ENCODE data around the gene FNBP1. TPM values are rescaled to one million over a fixed set of nuclear protein-coding genes. Genes with fewer than 3 reads are reported as not detected.
A peak's percentile ranks its signal among the peaks of the same experiment; 100 is the strongest.

FNBP1 gene
- total and polyA plus RNA-seq, 2 of the 13 experiments (the other 11 are each of a cell fraction or from before 2014, with no cell fraction given), result 5.4 to 19.5 TPM

DNA sequence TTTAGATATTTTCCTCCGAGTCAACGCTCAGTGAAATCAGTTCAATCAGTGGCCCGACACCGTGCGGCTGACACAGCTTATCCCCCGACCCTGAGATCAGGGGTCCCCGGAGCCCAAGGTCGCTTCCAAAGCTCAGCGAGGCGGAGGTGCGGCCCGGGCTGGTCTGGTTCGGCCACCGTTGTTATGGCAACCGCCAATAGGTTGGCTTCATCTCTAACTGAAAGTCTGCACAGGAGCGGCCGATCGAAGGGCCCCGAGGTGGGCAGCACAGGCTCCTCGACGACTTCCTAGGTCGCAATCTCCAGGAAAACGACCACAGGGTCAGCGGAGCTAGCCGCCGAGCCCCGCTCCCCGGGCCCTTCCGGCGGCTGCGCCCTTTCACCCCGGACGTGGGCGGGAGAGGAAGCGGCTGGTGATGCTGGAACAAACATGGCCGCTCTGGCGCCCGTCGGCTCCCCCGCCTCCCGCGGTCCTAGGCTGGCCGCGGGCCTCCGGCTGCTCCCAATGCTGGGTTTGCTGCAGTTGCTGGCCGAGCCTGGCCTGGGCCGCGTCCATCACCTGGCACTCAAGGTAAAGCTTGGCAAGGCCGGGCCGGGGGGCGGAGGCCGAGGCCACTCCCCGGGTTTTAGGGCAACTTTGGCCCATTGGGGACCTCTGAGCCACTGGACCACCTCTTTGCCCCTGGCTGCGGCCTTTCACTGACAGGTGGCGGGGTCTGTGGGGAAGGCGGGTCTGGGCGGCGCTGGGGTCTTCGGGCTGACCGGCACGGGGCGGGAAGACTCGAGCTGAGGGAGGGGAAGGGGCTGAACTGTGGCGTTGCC is 10.7 kb upstream of the FNBP1 start, which contains the start of gene GPR107 (continued):
- TF ChIP-seq, protein P1, sequence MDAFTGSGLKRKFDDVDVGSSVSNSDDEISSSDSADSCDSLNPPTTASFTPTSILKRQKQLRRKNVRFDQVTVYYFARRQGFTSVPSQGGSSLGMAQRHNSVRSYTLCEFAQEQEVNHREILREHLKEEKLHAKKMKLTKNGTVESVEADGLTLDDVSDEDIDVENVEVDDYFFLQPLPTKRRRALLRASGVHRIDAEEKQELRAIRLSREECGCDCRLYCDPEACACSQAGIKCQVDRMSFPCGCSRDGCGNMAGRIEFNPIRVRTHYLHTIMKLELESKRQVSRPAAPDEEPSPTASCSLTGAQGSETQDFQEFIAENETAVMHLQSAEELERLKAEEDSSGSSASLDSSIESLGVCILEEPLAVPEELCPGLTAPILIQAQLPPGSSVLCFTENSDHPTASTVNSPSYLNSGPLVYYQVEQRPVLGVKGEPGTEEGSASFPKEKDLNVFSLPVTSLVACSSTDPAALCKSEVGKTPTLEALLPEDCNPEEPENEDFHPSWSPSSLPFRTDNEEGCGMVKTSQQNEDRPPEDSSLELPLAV (CRISPR knock-in tag; conservative IDR thresholded peaks at IDR 0.05; ENCODE audit: low read depth), result no peak
- TF ChIP-seq ZSCAN9 (CRISPR knock-in tag; IDR thresholded peaks at IDR 0.05; ENCODE audit: borderline replicate concordance) (no peak), ZBTB20 (CRISPR knock-in tag; IDR thresholded peaks at IDR 0.05; ENCODE audit: borderline replicate concordance, low read depth) (peak; percentile 35; the same call in 1 of the 2 replicates), SIX1 (CRISPR knock-in tag; IDR thresholded peaks at IDR 0.05; ENCODE audit: borderline replicate concordance) (no peak), TCF7L2 (IDR thresholded peaks at IDR 0.05; ENCODE audit: low read depth, low read length) (no peak), MBNL3 (CRISPR knock-in tag; conservative IDR thresholded peaks at IDR 0.05) (no peak), SMYD3 (CRISPR knock-in tag; IDR thresholded peaks at IDR 0.05) (no peak), NBN (conservative IDR thresholded peaks at IDR 0.05) (no peak), ZNF557 (CRISPR knock-in tag; IDR thresholded peaks at IDR 0.05) (no peak), ZFP36L2 (CRISPR knock-in tag; IDR thresholded peaks at IDR 0.05) (no peak), ELF1 (CRISPR knock-in tag; IDR thresholded peaks at IDR 0.05) (peak; percentile 85), MEIS1 (CRISPR knock-in tag; IDR thresholded peaks at IDR 0.05; ENCODE audit: borderline replicate concordance) (no peak; the same call in 1 of the 2 replicates)
- TF ChIP-seq, protein P2, sequence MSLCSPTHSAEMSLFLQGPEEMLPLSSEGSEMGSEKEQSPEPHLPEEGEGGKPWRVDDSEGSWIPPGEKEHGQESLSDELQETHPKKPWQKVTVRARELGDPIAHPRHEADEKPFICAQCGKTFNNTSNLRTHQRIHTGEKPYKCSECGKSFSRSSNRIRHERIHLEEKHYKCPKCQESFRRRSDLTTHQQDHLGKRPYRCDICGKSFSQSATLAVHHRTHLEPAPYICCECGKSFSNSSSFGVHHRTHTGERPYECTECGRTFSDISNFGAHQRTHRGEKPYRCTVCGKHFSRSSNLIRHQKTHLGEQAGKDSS (CRISPR knock-in tag; IDR thresholded peaks at IDR 0.05; ENCODE audit: borderline replicate concordance, low read depth), result peak; percentile 80; the same call in 1 of the 2 replicates
- TF ChIP-seq, protein P3, sequence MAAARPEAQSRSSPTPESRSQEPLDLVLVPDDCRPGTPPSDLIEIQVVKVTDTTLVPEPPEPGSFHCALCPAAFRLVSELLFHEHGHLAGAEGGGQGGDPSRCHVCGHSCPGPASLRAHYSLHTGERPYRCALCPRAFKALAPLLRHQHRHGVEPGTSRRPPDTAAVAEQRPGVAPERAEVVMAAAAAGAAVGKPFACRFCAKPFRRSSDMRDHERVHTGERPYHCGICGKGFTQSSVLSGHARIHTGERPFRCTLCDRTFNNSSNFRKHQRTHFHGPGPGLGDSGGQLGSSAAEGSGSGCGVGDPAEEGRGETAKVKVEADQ (CRISPR knock-in tag; IDR thresholded peaks at IDR 0.05; ENCODE audit: borderline replicate concordance), result no peak
- TF ChIP-seq, protein P4, sequence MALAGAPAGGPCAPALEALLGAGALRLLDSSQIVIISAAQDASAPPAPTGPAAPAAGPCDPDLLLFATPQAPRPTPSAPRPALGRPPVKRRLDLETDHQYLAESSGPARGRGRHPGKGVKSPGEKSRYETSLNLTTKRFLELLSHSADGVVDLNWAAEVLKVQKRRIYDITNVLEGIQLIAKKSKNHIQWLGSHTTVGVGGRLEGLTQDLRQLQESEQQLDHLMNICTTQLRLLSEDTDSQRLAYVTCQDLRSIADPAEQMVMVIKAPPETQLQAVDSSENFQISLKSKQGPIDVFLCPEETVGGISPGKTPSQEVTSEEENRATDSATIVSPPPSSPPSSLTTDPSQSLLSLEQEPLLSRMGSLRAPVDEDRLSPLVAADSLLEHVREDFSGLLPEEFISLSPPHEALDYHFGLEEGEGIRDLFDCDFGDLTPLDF (CRISPR knock-in tag; IDR thresholded peaks at IDR 0.05), result peak; percentile 62; the same call in 1 of the 2 replicates
- TF ChIP-seq, protein P5, sequence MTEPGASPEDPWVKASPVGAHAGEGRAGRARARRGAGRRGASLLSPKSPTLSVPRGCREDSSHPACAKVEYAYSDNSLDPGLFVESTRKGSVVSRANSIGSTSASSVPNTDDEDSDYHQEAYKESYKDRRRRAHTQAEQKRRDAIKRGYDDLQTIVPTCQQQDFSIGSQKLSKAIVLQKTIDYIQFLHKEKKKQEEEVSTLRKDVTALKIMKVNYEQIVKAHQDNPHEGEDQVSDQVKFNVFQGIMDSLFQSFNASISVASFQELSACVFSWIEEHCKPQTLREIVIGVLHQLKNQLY (CRISPR knock-in tag; IDR thresholded peaks at IDR 0.05), result no peak
- TF ChIP-seq, protein P6, sequence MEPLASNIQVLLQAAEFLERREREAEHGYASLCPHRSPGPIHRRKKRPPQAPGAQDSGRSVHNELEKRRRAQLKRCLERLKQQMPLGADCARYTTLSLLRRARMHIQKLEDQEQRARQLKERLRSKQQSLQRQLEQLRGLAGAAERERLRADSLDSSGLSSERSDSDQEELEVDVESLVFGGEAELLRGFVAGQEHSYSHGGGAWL (CRISPR knock-in tag; IDR thresholded peaks at IDR 0.05), result peak; percentile 76
